LNCAP (cell line): ENCODE results near the gene PLIN4.
A peak's percentile ranks its signal among the peaks of the same experiment; 100 is the strongest.

Experiments
- TF ChIP-seq, protein P1 (sequence below): fragments of 450-650 bp; IDR thresholded peaks from 2 replicates; pipeline ENCODE4 v1.5.1; 2017; ENCODE audit warnings: mild to moderate bottlenecking

Gene PLIN4, protein sequence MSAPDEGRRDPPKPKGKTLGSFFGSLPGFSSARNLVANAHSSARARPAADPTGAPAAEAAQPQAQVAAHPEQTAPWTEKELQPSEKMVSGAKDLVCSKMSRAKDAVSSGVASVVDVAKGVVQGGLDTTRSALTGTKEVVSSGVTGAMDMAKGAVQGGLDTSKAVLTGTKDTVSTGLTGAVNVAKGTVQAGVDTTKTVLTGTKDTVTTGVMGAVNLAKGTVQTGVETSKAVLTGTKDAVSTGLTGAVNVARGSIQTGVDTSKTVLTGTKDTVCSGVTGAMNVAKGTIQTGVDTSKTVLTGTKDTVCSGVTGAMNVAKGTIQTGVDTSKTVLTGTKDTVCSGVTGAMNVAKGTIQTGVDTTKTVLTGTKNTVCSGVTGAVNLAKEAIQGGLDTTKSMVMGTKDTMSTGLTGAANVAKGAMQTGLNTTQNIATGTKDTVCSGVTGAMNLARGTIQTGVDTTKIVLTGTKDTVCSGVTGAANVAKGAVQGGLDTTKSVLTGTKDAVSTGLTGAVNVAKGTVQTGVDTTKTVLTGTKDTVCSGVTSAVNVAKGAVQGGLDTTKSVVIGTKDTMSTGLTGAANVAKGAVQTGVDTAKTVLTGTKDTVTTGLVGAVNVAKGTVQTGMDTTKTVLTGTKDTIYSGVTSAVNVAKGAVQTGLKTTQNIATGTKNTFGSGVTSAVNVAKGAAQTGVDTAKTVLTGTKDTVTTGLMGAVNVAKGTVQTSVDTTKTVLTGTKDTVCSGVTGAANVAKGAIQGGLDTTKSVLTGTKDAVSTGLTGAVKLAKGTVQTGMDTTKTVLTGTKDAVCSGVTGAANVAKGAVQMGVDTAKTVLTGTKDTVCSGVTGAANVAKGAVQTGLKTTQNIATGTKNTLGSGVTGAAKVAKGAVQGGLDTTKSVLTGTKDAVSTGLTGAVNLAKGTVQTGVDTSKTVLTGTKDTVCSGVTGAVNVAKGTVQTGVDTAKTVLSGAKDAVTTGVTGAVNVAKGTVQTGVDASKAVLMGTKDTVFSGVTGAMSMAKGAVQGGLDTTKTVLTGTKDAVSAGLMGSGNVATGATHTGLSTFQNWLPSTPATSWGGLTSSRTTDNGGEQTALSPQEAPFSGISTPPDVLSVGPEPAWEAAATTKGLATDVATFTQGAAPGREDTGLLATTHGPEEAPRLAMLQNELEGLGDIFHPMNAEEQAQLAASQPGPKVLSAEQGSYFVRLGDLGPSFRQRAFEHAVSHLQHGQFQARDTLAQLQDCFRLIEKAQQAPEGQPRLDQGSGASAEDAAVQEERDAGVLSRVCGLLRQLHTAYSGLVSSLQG (N-terminal part only)

DNA sequence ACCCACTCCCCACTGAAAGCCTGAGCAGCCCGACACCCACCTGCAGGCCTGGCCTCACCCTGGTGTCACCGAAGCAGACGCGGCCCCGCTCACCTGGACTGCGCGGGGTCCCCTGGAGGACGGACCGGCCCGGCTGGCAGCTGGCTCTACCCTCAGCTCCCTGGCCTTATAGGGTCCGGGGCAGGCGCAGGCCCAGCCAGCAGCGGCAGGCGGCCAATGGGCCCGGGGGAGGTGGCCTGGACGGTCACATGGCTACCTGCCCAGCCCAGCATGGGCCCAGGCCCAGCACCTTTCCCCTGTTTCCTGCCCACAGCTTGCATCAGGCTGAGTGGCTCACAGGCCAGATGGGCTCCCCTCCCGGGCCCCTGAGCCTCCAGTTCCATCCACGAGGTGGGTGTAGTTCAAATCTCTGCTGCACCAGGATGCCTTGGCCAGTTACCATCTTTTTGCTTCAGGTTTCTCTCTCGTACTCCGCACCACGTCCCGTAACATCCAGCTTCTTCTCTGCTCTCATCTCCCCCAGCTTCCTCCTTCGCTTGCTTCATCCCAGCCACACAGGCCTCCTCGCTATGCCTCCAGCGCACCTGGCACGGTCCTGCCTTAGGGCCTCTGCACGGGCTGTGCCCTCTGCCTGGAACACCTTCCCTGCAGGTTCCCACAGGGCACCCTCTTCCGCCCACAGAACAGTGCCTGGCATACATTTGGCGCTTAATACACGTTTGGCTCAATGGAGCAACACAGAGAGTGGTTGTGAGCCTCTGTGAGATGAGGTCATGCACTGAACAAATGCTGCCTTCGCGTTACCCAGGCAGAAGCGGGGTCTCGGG lies at the start of gene PLIN4:
Gene PLIN4 (minus strand): TSS at position 142 of the 827 bp plus-strand sequence. CDS start 214 bp downstream, outside the sequence.
- TF ChIP-seq, protein P1, sequence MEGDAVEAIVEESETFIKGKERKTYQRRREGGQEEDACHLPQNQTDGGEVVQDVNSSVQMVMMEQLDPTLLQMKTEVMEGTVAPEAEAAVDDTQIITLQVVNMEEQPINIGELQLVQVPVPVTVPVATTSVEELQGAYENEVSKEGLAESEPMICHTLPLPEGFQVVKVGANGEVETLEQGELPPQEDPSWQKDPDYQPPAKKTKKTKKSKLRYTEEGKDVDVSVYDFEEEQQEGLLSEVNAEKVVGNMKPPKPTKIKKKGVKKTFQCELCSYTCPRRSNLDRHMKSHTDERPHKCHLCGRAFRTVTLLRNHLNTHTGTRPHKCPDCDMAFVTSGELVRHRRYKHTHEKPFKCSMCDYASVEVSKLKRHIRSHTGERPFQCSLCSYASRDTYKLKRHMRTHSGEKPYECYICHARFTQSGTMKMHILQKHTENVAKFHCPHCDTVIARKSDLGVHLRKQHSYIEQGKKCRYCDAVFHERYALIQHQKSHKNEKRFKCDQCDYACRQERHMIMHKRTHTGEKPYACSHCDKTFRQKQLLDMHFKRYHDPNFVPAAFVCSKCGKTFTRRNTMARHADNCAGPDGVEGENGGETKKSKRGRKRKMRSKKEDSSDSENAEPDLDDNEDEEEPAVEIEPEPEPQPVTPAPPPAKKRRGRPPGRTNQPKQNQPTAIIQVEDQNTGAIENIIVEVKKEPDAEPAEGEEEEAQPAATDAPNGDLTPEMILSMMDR = no peak

DNA sequence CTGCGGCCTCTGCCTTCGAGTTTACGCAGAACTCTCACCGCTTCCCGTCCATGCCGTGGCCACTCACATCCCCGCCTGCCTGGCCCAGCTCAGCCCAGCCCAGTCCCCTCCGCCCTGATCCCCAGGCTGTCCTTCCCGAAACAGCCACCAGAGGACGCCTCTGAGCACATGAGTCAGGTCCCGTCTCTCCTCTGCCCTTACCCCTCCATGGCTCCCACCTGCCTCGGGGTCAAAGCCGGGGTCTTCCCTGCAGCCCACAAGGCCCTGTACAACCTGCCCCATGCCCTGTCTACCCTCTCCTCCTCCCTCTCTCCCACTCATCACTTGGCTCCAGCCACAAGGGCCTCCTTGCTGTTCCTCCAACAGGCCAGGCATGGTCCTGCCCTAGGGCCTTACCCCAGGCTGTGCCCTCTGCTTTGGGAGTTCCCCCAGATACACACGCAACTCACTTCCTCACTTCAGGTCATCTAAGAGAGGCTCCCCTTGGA lies 49.3 kb upstream of the PLIN4 start:
- TF ChIP-seq, protein P1 = peak; percentile 76

- TF ChIP-seq, protein P1 = no peak
Observed at GRCh38 chr19:4566402-4567051, 48.2 kb upstream of the PLIN4 start.

- TF ChIP-seq, protein P1 = no peak
Observed at GRCh38 chr19:4559569-4559968, 41.3 kb upstream of the PLIN4 start, which contains the start of gene SEMA6B. SEMA6B (minus strand) TSS chr19:4559684; CDS start chr19:4558457, 1,227 bp downstream.

DNA sequence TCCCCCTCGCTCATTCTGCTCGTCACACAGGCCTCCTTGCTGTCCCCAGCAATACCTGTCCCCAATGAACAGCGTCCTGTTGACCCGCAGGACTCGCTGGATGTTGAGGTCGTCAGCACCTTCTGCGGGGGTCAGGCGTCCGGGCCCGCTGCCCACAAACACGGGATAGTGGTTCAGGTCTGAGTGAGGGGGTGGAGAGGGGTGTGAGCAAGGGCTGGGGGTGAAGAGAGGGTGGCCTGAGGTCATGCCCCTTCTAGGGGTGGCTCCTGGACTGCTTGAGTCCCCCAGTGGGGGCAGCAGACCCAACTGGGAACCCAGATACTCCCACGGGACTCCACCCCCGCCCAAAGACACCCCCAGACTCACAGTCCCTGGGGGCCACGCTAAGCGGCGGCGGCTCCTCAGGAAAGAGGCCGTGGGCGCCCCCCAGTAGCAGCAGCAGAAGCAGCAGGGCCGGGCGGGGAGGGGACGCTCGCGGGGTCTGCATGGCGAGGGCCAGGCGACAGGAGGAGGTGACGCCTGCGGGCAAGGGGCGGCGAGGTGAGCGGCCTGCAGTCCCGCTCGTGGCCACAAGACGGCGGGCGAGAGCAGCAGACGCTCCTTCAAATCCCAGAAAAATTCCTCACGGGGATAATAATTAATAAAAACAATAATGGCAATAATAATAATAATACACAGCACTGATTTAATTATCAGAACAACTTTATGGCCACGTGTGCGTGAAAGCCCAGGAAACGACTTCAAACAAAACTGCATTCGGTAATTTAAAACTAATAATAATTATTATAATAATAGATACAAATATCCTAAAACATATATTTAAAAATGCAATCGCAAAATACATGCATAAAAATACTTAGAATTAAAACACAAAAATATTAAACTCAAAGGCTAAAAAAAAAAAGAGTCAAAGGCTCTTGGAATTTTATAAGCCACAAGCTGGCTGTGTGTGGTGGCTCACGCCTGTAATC lies 40.0 kb upstream of the PLIN4 start:
- TF ChIP-seq, protein P1 = peak; percentile 99
